ENCODE data around the gene CCL25. TPM values are rescaled to one million over a fixed set of nuclear protein-coding genes. Genes with fewer than 3 reads are reported as not detected.

CCL25 gene
- total RNA-seq, 1 donor from 2014 or later = not detected

DNA sequence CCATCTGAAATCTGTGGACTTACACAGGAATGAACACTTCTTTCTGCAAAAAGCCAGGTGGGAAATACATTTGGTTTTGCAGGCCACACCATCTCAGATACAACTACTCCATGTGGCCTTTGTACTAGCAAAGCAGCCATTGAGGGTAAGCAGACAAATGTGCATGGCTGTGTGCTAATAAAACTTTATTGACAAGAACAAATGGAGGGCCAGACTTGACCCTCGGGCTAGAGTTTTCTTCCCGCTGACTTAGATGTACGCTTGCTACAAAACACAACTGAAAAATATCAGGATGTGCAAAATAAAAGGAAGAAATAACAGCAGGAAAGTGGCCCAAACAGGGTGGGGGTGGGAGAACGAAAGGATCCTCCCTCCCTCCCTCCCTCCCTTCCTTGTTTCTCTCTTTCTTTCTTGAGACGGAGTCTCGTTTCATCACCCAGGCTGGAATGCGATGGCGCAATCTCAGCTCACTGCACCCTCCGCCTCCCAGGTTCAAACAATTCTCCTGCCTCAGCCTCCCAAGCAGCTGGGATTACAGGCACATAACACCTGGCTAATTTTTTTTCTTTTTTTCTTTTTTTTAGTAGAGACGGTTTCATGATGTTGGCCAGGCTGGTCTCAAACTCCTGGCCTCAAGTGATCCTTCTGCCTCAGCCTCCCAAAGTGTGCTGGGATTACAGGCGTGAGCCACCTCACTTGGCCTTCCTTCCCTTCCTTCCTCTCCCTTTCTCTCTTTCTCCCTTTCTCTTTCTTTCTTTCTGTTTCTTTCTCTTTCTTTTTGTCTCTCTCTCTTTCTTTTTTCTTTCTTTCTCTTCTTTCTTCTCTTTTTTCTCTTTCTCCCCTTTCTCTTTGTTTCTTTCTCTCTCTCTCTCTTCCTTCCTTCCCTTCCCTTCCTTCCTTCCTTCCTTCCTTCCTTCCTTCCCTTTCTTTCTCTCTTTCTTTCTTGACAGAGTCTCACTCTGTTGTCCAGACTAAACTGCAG is 29.3 kb downstream of the CCL25 start:
- no peaks in the 10 kb centered on the region for H3K9me3 Mint-ChIP-seq
- H3K36me3 Mint-ChIP-seq (ENCODE audit: low read depth) = no peaks in the 10 kb centered on the region
- no peaks in the 10 kb centered on the region for H3K4me1 Mint-ChIP-seq (ENCODE audit: low read depth)
- intact Hi-C loops (cut with micrococcal nuclease) = no loop called here
- no peak for DNase-seq (ENCODE audit: low spot score)
- H3K27ac Mint-ChIP-seq = no peak overlapping the region
- no peak overlapping the region for H3K4me3 Mint-ChIP-seq (ENCODE audit: low read depth)
- no peaks in the 10 kb centered on the region for H3K27me3 Mint-ChIP-seq (ENCODE audit: low read depth)

DNA sequence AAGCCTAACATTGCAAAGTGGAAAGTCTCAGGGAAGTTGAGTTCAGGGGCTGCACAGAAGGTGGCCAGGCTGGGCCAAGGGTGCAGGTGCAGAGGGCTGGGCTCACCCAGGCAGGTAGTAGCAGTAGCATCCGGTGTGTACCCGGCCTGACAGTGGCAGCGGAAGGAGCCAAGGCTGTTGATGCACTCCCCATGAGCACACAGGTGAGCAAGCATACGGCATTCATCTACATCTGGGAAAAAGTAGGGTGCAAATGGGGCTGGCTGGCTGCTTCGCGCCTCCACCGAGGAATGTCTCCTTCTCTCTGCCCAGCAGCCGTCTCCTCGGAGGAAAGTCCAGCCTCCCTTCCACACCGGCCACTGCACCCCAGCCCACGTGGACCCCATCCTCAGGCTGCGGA is 30.6 kb downstream of the CCL25 start:
- Mint-ChIP-seq H3K27ac (no peak overlapping the region), H3K27me3 (ENCODE audit: low read depth) (no peaks in the 10 kb centered on the region), H3K4me1 (ENCODE audit: low read depth) (no peaks in the 10 kb centered on the region), H3K4me3 (ENCODE audit: low read depth) (no peak overlapping the region), H3K36me3 (ENCODE audit: low read depth) (no peaks in the 10 kb centered on the region), H3K9me3 (no peaks in the 10 kb centered on the region)
- DNase-seq (ENCODE audit: low spot score) = no peak
- intact Hi-C loops (cut with micrococcal nuclease) = no loop called here

DNA sequence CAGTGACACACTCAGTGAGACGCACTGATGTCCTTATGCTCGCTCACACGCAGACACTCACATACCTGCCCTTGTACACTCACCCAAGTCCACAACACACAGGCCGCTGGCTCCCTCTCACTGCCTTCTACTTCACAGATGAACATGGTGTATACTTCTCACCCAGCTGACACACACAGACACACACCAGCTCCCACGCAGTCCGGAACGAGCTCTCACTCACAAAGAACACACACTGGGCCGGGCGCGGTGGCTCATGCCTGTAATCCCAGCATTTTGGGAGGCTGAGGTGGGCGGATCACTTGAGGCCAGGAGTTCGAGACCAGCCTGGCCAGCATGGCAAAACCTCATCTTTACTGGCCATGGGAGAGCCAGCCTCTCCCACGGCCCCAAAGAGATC is 31.6 kb downstream of the CCL25 start:
- DNase-seq (ENCODE audit: low spot score) = no peak

DNA sequence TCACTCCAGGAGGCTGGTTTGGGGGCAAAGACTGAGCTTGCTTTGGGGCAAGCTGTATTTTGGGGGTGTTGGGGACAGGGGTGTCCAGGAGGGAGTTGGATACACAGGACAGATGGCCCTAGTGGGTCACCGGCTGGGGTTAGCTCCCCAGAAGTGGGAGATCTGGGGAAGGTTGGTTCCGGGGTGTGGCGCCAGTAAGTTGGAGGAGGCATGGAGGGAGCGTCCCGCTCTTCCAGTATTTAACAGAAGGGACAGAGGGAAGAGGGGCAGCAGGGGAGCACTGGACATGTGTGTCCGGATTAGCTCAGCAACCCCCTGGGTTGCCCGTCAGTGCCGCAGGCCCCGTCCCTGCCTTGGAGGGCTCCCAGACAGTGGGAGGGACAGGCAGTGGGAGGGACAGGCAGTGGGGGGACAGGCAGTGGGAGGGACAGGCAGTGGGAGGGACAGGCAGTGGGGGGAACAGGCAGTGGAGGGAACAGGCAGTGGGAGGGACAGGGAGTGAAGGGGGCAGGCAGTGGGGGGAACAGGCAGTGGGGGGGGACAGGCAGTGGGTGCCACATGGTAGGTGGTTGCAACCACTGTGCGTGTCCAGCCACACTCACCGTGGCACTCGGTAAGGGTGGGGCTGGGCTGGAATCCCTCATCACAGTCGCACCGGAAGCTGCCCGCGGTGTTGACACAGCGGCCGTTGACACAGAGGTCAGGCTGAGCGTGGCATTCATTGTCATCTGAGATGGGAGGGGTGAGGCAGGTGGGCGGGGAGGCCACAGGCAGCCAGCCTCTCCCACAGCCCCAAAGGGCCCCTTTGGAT is 33.2 kb downstream of the CCL25 start:
- Mint-ChIP-seq H3K9me3 (peaks cover 4% of the 10 kb centered on the region), H3K36me3 (ENCODE audit: low read depth) (no peaks in the 10 kb centered on the region), H3K4me3 (ENCODE audit: low read depth) (no peak overlapping the region), H3K27ac (no peak overlapping the region), H3K4me1 (ENCODE audit: low read depth) (no peaks in the 10 kb centered on the region), H3K27me3 (ENCODE audit: low read depth) (no peaks in the 10 kb centered on the region)
- DNase-seq (ENCODE audit: low spot score) = no peak
- intact Hi-C loops (cut with micrococcal nuclease) = no loop called here

More for the DNA sequence above, 31.6 kb downstream of the CCL25 start:
- intact Hi-C loops (cut with micrococcal nuclease) = no loop called here
- Mint-ChIP-seq H3K27ac (no peak overlapping the region), H3K27me3 (ENCODE audit: low read depth) (no peaks in the 10 kb centered on the region), H3K4me1 (ENCODE audit: low read depth) (no peaks in the 10 kb centered on the region), H3K9me3 (no peaks in the 10 kb centered on the region), H3K36me3 (ENCODE audit: low read depth) (no peaks in the 10 kb centered on the region), H3K4me3 (ENCODE audit: low read depth) (no peak overlapping the region)

DNA sequence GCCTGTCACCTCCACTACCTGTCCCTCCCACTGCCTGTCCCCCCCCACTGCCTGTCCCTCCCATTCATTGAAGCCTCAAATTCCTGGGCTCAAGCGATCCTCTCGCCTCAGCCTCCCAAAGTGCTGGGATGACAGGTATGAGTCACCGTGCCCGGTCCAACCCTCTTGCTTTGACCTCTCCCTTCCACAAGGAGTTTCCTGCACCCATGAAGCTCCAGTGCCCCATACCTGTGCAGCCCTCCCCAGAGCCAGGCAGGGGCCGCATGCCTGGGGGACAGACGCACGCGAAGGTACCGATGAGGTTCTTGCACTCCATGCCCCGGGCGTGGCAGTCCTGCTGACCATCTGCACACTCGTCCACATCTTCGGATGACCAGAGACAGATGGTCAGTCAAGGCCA is 34.3 kb downstream of the CCL25 start:
- Mint-ChIP-seq H3K9me3 (peaks cover 4% of the 10 kb centered on the region), H3K36me3 (ENCODE audit: low read depth) (no peaks in the 10 kb centered on the region), H3K4me1 (ENCODE audit: low read depth) (no peaks in the 10 kb centered on the region), H3K27me3 (ENCODE audit: low read depth) (no peaks in the 10 kb centered on the region), H3K27ac (no peak overlapping the region), H3K4me3 (ENCODE audit: low read depth) (no peak overlapping the region)
- intact Hi-C loops (cut with micrococcal nuclease) = no loop called here
- no peak for DNase-seq (ENCODE audit: low spot score)

DNA sequence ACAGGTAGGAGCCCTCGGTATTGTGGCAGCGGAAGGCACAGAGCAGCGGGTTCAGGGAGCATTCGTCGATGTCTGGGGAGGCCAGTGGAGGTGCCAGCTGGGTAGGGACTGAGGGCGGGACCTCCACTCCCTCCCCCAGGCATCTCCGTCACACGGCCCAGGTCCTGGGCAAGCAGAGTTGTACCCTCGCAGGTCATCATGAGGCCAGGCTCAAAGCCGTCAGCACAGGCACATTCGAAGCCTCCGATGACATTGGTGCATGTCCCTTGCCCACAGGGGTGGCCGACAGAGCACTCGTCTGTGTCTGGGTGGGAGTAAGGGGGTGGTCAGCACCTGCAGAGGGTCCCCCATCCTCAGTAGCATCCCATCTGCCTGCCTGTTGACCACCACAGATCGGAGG is 35.3 kb downstream of the CCL25 start:
- DNase-seq (ENCODE audit: low spot score) = no peak
- Mint-ChIP-seq H3K9me3 (peaks cover 4% of the 10 kb centered on the region), H3K4me1 (ENCODE audit: low read depth) (no peaks in the 10 kb centered on the region), H3K4me3 (ENCODE audit: low read depth) (no peak overlapping the region), H3K36me3 (ENCODE audit: low read depth) (no peaks in the 10 kb centered on the region), H3K27ac (no peak overlapping the region), H3K27me3 (ENCODE audit: low read depth) (no peaks in the 10 kb centered on the region)
- intact Hi-C loops (cut with micrococcal nuclease) = no loop called here

DNA sequence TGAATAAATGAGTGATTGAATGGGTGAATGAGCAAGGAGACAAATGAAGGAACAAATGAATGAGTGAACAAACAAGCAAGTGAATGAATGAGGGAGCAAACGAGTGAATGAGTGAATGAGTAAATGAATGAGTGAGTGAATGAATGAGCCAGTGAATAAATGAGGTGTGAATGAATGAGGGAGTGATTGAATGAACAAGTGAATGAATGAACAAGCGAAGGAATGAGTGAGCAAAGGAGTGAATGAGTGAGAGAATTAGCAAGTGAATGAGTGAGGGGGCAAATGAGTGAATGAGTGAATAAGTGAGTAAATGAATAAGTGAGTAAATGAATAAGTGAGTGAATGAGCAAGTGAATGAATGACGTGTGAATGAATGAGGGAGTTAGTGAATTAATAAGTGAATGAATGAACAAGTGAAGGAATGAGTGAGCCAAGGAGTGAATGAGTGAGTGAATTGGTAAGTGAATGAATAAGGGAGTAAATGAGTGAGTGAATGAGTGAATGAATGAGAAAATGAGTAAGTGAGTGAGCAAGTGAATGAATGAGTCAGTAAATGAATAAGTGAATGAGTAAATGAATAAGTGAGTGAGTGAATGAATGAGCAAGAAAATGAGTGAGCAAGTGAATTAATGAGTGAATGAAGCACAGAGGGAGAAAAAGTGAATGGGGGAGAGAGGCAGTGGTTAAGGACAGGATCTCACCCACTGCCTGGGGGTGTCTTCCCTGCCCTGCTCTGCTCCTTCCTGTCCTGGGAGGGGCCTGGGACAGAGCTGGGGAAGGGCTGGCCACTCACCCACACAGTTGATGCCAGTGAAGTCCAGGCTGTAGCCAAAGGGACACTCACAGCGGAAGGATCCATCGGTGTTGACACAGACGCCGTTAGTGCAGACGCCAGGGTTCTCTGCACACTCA is 36.4 kb downstream of the CCL25 start:
- no peak for DNase-seq (ENCODE audit: low spot score)
- H3K27ac Mint-ChIP-seq = no peak overlapping the region
- H3K4me1 Mint-ChIP-seq (ENCODE audit: low read depth) = no peaks in the 10 kb centered on the region
- no peaks in the 10 kb centered on the region for H3K36me3 Mint-ChIP-seq (ENCODE audit: low read depth)
- intact Hi-C loops (cut with micrococcal nuclease) = no loop called here
- H3K4me3 Mint-ChIP-seq (ENCODE audit: low read depth) = no peak overlapping the region
- peaks cover 9% of the 10 kb centered on the region for H3K9me3 Mint-ChIP-seq
- H3K27me3 Mint-ChIP-seq (ENCODE audit: low read depth) = no peaks in the 10 kb centered on the region

DNA sequence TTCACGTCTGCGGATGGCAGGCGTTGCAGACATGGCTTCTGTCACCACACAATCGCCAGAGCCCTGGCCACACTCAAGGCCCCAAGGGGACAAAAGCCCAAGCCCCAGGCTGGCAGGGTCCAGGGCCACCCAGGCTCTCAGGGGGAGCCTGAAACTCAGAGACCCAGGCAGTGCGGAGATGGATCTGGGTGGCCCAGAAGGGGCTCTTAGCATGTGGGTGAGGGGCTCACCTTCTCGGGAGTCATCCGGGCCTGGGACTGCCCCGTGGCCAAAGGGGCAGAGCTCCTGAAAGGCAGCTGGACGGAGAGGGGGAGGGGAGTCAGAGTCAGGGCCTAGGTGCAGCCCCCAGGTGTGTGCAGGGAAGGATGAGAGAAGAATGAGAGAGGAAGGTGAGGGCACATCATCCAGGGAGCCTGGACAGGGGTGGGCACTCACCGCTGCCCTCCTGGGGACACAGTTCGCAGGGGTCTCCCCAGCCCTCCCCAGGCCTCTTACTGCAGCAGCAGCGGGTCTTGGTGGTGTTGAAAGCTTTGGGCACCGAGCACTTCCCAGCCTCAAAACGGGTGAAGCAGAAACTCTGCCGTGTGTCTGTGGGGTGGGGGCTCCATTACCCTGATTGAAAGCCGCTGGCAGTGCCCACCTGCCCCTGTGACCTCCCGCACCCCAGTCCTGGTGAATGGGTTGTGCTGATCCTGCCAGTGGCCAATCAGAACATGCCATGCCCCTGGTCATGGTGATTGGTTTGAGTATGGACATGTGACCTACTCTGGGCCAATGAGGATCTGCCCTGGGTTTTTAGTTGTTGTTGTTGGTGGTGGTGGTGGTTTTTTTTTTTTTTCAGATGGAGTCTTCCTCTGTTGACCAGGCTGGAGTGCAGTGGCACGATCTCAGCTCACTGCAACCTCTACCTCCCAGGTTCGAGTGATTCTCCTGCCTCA is 37.4 kb downstream of the CCL25 start:
- H3K27me3 Mint-ChIP-seq (ENCODE audit: low read depth) = no peaks in the 10 kb centered on the region
- H3K27ac Mint-ChIP-seq = no peak overlapping the region
- intact Hi-C loops (cut with micrococcal nuclease) = no loop called here
- no peak overlapping the region for H3K4me3 Mint-ChIP-seq (ENCODE audit: low read depth)
- peaks cover 18% of the 10 kb centered on the region for H3K9me3 Mint-ChIP-seq
- DNase-seq (ENCODE audit: low spot score) = no peak
- H3K36me3 Mint-ChIP-seq (ENCODE audit: low read depth) = no peaks in the 10 kb centered on the region
- H3K4me1 Mint-ChIP-seq (ENCODE audit: low read depth) = no peaks in the 10 kb centered on the region

DNA sequence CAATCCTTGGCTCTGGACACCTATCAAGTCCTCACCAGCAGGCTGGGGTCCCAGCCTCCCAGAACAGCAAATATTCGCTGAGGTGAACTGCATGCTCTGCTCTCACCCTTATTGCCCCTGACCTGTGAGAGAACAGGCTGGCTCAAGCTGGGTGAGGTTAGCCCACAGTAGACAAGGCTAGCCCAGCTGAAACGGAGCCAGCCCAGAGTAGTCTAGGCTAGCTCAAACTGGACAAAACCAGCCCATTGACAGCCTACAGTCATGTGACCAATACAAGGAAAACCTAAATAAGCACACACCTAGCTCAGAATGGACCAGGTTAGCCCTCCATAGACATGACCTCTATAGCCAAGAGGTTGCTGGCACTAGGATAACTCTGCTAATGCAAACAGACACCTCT is 38.4 kb downstream of the CCL25 start:
- no peak overlapping the region for H3K4me3 Mint-ChIP-seq (ENCODE audit: low read depth)
- intact Hi-C loops (cut with micrococcal nuclease) = no loop called here

DNA sequence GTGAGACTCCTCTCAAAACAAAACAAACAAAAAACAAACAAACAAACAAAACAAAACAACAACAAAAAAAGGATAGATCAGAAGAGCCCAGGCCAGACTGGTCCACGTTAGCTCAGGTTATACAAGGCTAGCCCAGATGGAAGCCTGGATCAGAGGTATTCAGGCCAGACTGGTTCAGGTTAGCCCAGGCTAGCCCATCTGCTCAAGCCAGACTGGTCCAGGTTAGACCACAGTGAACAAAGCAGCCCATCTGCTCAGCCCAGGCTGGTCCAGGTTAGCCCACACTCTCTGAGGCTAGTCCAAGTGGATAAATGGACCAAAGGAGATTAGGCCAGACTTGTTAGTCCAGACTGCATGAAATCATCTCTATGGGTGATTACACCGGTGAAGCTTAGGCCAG is 41.2 kb downstream of the CCL25 start:
- Mint-ChIP-seq H3K4me3 (ENCODE audit: low read depth) (no peak overlapping the region), H3K9me3 (peaks cover 45% of the 10 kb centered on the region), H3K4me1 (ENCODE audit: low read depth) (no peaks in the 10 kb centered on the region), H3K36me3 (ENCODE audit: low read depth) (no peaks in the 10 kb centered on the region), H3K27me3 (ENCODE audit: low read depth) (no peaks in the 10 kb centered on the region), H3K27ac (no peak overlapping the region)
- intact Hi-C loops (cut with micrococcal nuclease) = no loop called here
- no peak for DNase-seq (ENCODE audit: low spot score)

More for the DNA sequence above, 38.4 kb downstream of the CCL25 start:
- H3K27me3 Mint-ChIP-seq (ENCODE audit: low read depth) = no peaks in the 10 kb centered on the region
- no peak overlapping the region for H3K27ac Mint-ChIP-seq
- no peak for DNase-seq (ENCODE audit: low spot score)
- H3K4me1 Mint-ChIP-seq (ENCODE audit: low read depth) = no peaks in the 10 kb centered on the region
- H3K36me3 Mint-ChIP-seq (ENCODE audit: low read depth) = no peaks in the 10 kb centered on the region
- peaks cover 24% of the 10 kb centered on the region for H3K9me3 Mint-ChIP-seq

DNA sequence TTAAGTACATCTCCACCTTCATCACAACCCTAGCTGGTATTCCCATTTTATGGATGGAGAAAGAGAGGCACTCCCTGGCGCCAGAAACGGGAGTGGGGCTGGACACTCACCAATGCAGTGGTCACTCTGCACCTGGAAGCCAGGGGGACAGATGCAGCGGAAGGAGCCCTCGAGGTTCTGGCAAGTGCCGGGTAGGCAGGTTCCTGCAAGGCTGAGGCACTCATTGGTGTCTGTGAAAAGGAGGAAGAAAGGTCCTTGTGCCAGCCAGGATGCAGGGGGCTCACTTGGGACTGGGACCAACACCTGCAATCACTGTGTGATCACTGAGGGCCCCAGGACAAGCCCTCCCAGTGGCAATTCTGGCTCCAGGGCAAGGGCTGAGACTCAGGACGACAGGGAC is 41.8 kb downstream of the CCL25 start:
- no peaks in the 10 kb centered on the region for H3K36me3 Mint-ChIP-seq (ENCODE audit: low read depth)
- H3K4me1 Mint-ChIP-seq (ENCODE audit: low read depth) = no peaks in the 10 kb centered on the region
- intact Hi-C loops (cut with micrococcal nuclease) = no loop called here
- H3K27me3 Mint-ChIP-seq (ENCODE audit: low read depth) = no peaks in the 10 kb centered on the region
- H3K4me3 Mint-ChIP-seq (ENCODE audit: low read depth) = no peak overlapping the region
- DNase-seq (ENCODE audit: low spot score) = no peak
- no peak overlapping the region for H3K27ac Mint-ChIP-seq
- H3K9me3 Mint-ChIP-seq = peaks cover 45% of the 10 kb centered on the region

All from activated T-helper 2 cell treated with anti-CD3 and anti-CD28 coated beads, Interferon-gamma antibody, Interleukin-2, Interleukin-4, amounts not matched to agents 10 μg/mL and 5 μg/mL and 100 μg/mL, durations not matched to agents 14 hours and 24 hours and 36 hours (primary cell).